NCI-H1694 (cell line): ENCODE results near the gene FREM1.

ENCODE experiments used
- DNase-seq: peaks from one replicate; lab custom pipeline; 2025; lab: John Stamatoyannopoulos, UW

The FREM1 gene

GRCh38 chr9:14813336-14814248 is 96.6 kb downstream of the FREM1 start:
- no peak for DNase-seq

- no peak for DNase-seq
Observed at GRCh38 chr9:14812806-14813205, 97.4 kb downstream of the FREM1 start.

DNA sequence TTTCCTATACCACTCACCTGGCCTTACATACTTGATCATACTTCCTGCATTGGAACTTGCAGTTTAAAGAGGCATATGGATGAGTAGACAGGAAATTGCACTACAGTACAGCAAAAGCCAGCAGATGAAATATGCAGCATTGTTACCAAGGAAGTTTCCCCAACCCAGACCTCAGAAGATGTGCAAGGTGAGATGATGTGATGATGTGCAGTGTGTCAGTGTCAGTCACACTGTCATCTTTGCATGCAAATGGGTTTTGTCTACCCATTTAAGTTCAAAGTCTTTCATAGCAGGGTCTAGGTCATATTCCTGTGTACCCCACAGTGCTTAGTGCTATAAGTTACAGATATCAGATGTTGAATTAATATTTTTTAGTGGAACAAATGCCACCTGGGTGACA is 98.4 kb downstream of the FREM1 start:
- DNase-seq: no peak

DNA sequence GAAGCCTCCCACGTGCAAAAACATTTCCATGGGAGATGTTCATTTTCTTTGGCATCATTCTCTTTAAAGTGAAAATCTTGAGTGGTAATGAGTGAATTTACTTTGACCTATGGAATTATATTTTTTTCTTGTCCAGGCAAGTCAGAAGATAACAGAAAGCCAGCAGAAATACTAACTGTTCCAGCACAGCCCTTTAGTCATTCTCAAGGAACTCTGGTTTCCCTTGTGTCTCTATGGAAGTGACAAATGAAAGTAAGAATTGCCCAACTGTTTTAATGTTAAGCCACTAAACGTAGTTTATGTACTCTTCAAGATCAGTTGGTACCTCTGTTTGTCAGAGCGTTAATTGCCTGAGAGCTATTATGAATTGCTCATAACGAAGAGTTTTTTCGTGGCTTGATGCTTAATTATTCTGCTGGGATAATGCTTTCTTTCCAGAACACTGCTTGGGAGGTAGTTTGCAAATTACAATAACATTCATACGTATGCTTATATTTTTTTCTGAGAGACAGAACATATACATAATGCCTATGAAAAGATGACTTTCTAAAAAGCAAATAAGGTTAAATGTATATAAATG is 103.2 kb downstream of the FREM1 start:
- DNase-seq: no peak

DNA sequence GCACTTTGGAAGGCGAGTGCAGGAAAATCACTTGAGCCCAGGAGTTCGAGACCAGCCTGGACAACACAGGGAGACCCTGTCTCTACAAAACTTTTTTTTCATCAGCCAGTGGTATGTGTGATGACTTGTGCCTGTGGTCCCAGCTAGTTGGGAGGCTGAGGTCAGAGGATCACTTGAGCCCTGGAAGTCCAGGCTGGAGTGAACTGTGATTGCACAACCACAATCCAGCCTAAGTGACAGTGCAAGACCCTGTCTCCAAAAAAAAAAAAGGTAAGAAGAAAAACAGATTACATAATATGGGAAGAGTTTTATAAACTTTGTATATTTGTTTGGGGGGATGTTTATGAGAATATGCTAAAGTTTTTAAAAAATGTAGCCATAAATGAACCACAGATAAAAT is 111.2 kb downstream of the FREM1 start:
- DNase-seq: no peak

DNA sequence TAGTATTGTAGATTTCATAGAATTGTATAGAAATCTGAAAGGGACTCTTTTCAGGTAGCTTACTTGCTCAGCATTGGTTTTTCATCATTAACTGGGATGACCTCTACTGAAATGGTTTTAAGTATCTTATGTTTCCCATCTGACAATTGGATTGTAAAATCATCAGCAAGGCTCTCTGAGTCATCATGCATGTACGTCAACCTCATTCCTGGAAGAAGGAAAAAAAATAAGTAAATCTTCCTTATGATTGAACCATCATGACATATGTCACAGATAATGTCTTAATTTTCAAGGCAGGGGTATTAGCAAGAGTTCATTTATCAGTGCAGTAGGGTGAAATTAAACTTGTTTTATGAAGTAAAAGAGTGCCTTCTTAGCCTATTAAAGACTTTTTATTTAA is 112.8 kb downstream of the FREM1 start:
- DNase-seq: no peak

DNA sequence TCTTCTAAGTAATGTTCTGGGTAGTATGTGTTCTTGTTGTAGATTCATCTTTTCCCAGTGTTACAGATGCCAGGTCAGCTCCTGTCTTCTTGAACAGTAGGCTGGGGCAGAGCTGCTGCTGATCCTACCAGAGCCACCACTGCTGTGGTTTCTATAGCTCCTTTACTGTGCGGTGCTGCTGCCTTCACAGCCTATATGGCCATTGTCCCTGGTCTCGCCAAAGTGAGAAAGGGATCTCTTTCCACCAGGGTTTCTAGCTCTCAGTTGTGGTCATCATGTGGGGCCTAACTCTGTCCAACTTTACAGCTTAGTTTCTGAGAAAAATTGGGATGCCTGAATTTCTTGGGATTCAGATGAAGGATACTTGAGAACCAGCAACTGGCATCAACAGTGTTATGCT is 116.8 kb downstream of the FREM1 start:
- no peak for DNase-seq

GRCh38 chr9:14790628-14791027 is 119.6 kb downstream of the FREM1 start:
- peak; percentile 27 for DNase-seq

- DNase-seq: no peak
Observed at GRCh38 chr9:14788846-14789245, 121.4 kb downstream of the FREM1 start.

- no peak for DNase-seq
Observed at GRCh38 chr9:14783358-14783757, 126.9 kb downstream of the FREM1 start.

GRCh38 chr9:14782286-14783051 is 127.8 kb downstream of the FREM1 start:
- no peak for DNase-seq

DNA sequence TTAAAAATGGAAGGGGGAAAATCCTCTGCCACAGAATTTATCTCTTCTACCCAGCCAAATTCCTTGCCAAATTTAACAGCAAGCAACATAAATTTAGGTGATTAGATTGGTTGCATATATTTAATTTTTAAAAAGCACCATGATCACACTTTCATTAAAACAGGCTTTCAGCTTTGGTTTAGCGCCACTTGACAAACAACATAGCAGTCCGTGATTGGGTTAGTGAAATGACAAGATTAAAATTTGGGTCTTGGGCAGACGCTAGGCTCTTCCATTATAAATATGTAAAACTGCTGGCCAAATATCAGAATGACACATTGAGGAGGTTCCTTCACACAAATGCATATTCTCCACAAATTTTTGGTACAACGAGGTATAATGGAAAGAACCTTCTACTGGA is 129.5 kb downstream of the FREM1 start:
- DNase-seq: peak; percentile 87

- peak; percentile 95 for DNase-seq
Observed at GRCh38 chr9:14780251-14780650, 130.0 kb downstream of the FREM1 start.

DNA sequence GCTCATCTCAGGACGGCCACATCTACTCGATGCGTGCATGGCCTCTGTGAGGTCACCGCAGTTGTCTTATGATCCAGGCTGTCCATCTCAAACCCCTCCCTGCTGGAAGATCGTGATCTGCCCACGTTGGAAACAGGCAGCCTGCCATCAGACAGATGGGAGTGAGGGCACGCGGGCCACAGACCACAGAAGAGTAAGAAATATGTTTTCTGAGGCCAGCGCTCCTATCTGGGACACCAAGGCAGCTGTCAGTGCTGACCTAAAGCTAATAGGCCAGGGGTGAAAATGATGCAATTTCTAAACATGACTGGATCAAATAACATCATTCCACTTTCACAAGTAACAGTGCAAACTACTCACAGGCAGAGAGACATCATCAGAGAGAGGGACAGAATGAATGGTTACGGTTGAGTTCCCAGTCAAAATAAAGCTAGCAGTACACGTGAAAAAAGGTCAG is 130.6 kb downstream of the FREM1 start:
- DNase-seq: peak; percentile 54

DNA sequence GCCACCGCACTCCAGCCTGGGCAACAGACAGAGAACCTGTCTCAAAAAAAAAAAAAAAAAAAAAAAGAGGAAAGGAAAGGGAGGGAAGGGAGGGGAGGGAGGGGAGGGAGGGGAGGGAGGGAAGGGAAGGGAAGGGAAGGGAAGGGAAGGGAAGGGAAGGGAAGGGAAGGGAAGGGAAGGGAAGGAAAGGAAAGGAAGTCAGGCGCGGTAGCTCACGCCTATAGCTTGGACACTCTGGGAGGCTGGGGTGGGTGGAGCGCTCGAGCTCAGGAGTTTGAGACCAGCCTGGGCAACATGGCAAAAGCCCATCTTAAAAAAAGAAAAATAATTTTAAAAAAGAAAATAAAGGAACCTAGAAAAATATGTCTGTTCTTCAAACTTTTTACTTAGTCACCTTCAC is 131.7 kb downstream of the FREM1 start:
- DNase-seq: no peak

GRCh38 chr9:14775917-14776316 is 134.3 kb downstream of the FREM1 start:
- no peak for DNase-seq

GRCh38 chr9:14770592-14770991 is 139.6 kb downstream of the FREM1 start:
- no peak for DNase-seq

- peak; percentile 12 for DNase-seq
Observed at GRCh38 chr9:14769230-14769571, 141.0 kb downstream of the FREM1 start.

- peak; percentile 60 for DNase-seq
Observed at GRCh38 chr9:14768405-14769229, 141.6 kb downstream of the FREM1 start.

DNA sequence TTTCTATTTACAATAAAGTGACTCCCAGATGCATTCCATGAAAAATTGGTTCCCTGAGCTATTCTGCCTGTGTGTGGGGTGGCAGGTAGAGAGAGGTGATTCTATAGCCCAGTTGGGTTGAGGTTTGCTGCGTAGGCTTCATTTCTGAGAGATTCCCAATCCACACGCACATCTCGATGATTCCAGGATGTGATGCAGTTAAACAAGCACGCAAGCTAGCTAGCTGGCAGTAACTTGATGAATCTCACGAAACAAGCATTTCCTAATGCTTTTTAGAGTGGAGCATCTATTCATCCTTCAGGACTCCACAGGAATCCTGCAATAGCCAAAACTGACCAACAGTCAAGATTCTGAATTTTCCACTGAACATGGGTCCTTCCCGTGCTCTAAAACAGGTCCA is 143.9 kb downstream of the FREM1 start:
- DNase-seq: no peak

GRCh38 chr9:14761584-14761983 is 148.6 kb downstream of the FREM1 start:
- DNase-seq: no peak

GRCh38 chr9:14760060-14760459 is 150.2 kb downstream of the FREM1 start:
- no peak for DNase-seq
